ENCODE measurements around the gene PPARG. TPM values are rescaled to one million over a fixed set of nuclear protein-coding genes. Genes with fewer than 3 reads are reported as not detected.
"Not testable (repeated sequence)": the region's sequence is repeated elsewhere in the genome, so short reads cannot be mapped to it uniquely, and the experiment has no call there.

The PPARG gene
- total and polyA plus RNA-seq, 7 donors, result 9.7 to 111 (median 17.8) TPM

DNA sequence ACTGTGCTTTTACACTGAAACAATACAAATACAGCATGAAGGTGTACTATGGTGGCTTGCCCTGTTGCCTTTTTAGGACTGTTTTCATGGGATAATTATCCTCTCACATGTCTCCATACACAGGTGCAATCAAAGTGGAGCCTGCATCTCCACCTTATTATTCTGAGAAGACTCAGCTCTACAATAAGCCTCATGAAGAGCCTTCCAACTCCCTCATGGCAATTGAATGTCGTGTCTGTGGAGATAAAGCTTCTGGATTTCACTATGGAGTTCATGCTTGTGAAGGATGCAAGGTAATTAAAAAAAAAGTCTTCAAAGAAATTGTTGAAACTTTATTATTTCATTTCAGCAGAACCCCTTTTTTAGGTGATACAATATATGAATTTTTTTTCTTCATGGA is 92.3 kb downstream of the PPARG start:
- Histone ChIP-seq H3K27ac (no peak overlapping the region), H3K4me1 (no peaks in the 10 kb centered on the region), H3K4me3 (no peak overlapping the region), H3K27me3 (peaks cover 0 to 4% (median 0%) of the 10 kb centered on the region in 3 donors), H3K9me3 (no peaks in the 10 kb centered on the region), H3K36me3 (no peaks in the 10 kb centered on the region)
- 88 to 93% methylated on average over 1 of the region's 1 CpG for WGBS, 2 donors
- intact Hi-C loops (cut with DNase I), result no loop called here
- TF ChIP-seq POLR2AphosphoS5 (IDR thresholded peaks at IDR 0.05) (no peak), EP300 (IDR thresholded peaks at IDR 0.05) (no peak), POLR2A (IDR thresholded peaks at IDR 0.05) (no peak)
- TF ChIP-seq, protein P1, sequence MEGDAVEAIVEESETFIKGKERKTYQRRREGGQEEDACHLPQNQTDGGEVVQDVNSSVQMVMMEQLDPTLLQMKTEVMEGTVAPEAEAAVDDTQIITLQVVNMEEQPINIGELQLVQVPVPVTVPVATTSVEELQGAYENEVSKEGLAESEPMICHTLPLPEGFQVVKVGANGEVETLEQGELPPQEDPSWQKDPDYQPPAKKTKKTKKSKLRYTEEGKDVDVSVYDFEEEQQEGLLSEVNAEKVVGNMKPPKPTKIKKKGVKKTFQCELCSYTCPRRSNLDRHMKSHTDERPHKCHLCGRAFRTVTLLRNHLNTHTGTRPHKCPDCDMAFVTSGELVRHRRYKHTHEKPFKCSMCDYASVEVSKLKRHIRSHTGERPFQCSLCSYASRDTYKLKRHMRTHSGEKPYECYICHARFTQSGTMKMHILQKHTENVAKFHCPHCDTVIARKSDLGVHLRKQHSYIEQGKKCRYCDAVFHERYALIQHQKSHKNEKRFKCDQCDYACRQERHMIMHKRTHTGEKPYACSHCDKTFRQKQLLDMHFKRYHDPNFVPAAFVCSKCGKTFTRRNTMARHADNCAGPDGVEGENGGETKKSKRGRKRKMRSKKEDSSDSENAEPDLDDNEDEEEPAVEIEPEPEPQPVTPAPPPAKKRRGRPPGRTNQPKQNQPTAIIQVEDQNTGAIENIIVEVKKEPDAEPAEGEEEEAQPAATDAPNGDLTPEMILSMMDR (IDR thresholded peaks at IDR 0.05), result no peak
- no peak for DNase-seq

- intact Hi-C loops (cut with DNase I), result no loop called here
- Histone ChIP-seq H3K4me1 (no peaks in the 10 kb centered on the region), H3K9me3 (no peaks in the 10 kb centered on the region), H3K36me3 (no peaks in the 10 kb centered on the region), H3K27ac (no peak overlapping the region), H3K4me3 (no peak overlapping the region), H3K27me3 (peaks cover 0 to 4% (median 0%) of the 10 kb centered on the region in 3 donors)
- TF ChIP-seq EP300 (IDR thresholded peaks at IDR 0.05), result no peak
- TF ChIP-seq, protein P1 (IDR thresholded peaks at IDR 0.05), result no peak
- TF ChIP-seq POLR2AphosphoS5 (IDR thresholded peaks at IDR 0.05), result no peak
- no peak for TF ChIP-seq POLR2A (IDR thresholded peaks at IDR 0.05)
- 10 to 62% methylated on average over 2 of the region's 2 CpGs for WGBS, 2 donors
- no peak for DNase-seq
Measured at GRCh38 chr3:12383218-12383617, 94.3 kb downstream of the PPARG start.

DNA sequence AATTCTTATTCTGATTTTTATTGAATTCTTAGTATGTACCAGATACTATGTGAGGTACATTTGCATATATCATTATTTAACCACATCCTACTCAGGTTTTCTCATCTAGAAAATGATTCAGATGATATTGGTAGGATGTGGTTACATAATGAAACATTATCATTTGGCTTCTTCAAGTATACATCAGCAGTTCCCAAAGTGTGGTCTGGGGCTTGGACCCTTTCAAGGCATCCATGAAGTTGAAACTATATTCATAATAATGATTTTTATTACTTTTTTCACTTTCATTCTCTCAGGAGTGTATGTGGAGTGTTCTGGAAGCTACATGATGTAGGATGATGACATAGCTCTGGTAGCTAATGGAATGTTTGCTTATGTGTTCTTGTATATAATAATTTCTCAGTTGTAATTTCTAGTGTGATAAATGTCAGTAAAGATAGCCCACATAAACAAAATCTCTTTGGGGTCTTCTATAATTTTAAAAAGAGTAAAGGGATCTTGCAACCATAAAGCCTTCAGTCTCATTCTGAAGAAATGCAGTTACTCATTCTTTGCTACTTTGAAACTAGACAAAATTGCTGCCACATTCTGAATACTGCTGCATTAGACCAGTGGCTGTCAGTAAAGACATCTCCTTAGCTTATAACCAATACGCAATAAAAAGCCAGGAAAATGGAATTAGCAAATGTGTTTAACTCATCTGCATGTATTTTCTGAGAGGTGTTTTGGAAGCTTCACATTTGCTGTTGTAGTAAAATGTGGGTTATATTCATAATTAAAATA is 95.8 kb downstream of the PPARG start:
- Histone ChIP-seq H3K9me3 (no peaks in the 10 kb centered on the region), H3K36me3 (no peaks in the 10 kb centered on the region), H3K27me3 (peaks cover 0 to 4% (median 0%) of the 10 kb centered on the region in 3 donors), H3K4me1 (no peaks in the 10 kb centered on the region), H3K4me3 (no peak overlapping the region), H3K27ac (no peak overlapping the region)
- TF ChIP-seq POLR2AphosphoS5 (IDR thresholded peaks at IDR 0.05) (no peak), POLR2A (IDR thresholded peaks at IDR 0.05) (no peak), EP300 (IDR thresholded peaks at IDR 0.05) (no peak)
- TF ChIP-seq, protein P1 (IDR thresholded peaks at IDR 0.05), result no peak
- 89 to 91% methylated on average over 1 of the region's 1 CpG for WGBS, 2 donors
- intact Hi-C loops (cut with DNase I), result no loop called here
- DNase-seq, result no peak

GRCh38 chr3:12386514-12387291 is 97.8 kb downstream of the PPARG start:
- DNase-seq; H3K27ac ChIP-seq; H3K27me3 ChIP-seq; H3K36me3 ChIP-seq; intact Hi-C loops (cut with DNase I); H3K4me1 ChIP-seq; H3K4me3 ChIP-seq; H3K9me3 ChIP-seq: not testable (repeated sequence)
- 30 to 72% methylated on average over 4 of the region's 4 CpGs for WGBS, 2 donors

GRCh38 chr3:12388185-12388584 is 99.3 kb downstream of the PPARG start:
- no peak for TF ChIP-seq POLR2AphosphoS5 (IDR thresholded peaks at IDR 0.05)
- no peak for TF ChIP-seq EP300 (IDR thresholded peaks at IDR 0.05)
- no peak for TF ChIP-seq POLR2A (IDR thresholded peaks at IDR 0.05)
- TF ChIP-seq, protein P1 (IDR thresholded peaks at IDR 0.05), result no peak
- Histone ChIP-seq H3K27me3 (peaks cover 0 to 4% (median 0%) of the 10 kb centered on the region in 3 donors), H3K36me3 (no peaks in the 10 kb centered on the region), H3K27ac (no peak overlapping the region), H3K4me1 (peaks cover 0 to 10% (median 0%) of the 10 kb centered on the region in 4 donors), H3K9me3 (no peaks in the 10 kb centered on the region), H3K4me3 (no peak overlapping the region)
- intact Hi-C loops (cut with DNase I), result no loop called here
- DNase-seq, result no peak
- WGBS, 2 donors, result 74 to 89% methylated on average over 1 of the region's 1 CpG

Measured in sigmoid colon (tissue), 7 donors.